GM18519 (cell line): ENCODE data around the gene IL13RA2.

Experiments
- ATAC-seq: cut with Tn5 transposase; IDR thresholded peaks from one replicate; pipeline ENCODE4 v1.9.1; 2021; ENCODE audit warnings: mild to moderate bottlenecking, moderate library complexity; ENCODE audit not compliant: unreplicated experiment, low FRiP score

IL13RA2 gene

DNA sequence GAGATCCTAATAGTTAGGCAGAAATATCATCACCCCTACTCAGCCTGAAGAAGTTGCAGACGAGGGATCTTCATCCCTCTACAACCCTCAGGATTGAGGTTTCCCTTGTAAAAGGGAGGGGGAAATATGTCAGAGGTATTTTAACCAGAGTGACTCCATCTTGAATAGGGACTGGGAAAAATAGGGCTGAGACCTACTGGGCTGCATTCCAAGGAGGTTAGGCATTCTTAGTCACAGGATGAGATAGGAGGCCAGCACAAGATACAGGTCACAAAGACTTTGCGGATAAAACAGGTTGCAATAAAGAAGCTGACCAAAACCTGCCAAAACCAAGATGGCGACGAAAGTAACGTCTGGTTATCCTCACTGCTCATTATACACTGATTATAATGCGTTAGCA, 17.5 kb downstream of the IL13RA2 start:
- no peak for ATAC-seq

DNA sequence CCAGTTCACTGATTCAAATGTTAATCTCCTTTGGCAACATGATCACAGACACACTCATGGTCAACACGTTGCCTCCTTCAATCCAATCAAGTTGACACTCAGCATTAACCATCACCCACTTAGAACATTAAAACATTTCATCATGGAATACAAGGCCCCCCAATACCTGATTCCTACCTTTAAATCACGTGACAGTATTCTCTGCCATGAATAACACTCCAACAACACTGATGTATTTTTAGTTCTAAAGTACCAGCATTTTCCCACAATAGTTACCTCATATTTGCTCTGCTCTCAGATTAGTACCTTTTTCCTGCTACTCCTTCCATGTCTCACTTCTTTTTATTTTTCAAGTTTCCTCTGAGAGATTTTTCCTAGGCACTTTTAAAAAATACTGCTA, 19.6 kb downstream of the IL13RA2 start:
- no peak for ATAC-seq

DNA sequence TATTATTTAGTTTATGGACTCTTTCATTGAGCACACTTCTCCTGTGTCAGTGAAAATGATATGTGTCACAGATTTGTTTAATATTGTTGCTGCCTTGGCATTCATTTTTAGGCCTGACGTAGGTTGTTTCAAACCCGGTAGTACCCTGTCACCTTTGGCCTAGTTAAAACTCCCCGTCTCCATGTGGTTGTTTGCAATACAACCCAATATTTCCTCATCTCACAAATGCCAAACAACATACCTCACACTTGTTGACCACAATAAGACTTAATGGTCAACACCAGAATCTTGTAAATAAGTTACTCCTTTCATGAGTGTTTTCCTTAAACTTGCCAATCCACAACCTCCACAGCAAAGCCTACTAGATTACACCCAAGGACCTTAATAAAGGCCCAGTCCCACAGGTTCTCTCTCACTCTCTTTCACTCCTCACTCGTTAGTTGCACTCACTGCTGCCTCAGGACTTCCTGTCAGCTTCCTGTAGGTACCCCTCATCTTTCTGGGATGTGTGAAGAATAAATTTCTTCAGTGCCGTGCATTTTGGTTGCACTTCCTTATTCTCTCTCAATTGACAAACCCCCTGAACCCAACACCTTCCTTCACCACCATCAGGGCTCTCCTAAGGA, 31.3 kb downstream of the IL13RA2 start:
- ATAC-seq, result no peak

DNA sequence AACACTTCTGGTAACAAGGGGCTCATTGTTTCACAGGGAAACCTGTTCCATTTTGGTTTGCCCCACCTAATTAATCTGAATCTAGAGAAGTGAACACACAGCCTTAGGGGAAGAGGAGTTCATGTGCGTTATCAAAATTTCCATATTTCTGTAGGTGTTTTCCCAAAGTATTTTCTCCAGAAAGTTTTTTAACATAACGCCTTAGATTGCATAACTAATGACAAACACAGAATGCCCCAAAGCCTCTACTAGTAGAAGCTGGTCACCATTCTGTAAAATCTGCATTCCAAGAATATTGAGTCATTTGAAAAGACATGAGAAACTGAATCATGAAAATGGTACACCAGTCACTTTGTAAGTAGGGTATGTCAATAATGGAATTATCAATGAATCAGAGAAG, 41.1 kb downstream of the IL13RA2 start:
- ATAC-seq, result no peak

DNA sequence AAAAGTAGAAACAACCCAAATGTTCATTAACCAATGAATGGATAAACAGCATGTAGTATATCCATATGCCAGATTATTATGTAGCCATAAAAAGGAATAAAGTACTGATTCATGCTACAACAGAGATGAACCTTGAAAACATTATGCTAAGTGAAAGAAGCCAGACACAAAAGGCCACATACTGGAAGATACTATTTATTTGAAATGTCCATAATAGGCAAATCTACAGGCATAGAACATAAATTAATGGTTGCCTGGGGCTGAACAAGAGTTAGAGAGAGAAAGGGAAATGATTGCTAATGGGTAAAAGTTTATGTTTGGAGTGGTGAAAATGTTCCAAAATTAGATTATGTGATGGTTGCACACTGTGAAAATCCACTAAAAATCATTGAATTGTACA, 44.4 kb downstream of the IL13RA2 start:
- no peak for ATAC-seq

DNA sequence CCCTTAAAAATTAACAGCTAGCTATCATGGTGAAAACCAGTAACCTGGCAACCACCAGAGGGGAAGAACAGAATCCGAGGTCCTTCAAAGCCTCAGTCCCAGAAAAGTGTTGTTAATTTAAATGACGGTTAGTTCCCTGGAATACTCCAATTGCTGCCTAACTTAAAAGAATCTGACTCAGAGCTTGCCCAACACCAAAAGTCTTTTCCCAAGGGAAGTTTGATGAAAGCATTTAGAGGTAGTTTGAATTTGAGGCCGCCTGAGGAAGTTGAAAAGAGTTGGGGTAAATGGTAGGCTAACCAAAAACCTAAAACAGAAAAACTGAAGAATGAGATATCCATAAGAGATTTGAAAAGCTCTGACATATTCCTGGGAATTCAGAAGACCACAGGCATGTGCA, 46.6 kb downstream of the IL13RA2 start:
- ATAC-seq, result no peak

DNA sequence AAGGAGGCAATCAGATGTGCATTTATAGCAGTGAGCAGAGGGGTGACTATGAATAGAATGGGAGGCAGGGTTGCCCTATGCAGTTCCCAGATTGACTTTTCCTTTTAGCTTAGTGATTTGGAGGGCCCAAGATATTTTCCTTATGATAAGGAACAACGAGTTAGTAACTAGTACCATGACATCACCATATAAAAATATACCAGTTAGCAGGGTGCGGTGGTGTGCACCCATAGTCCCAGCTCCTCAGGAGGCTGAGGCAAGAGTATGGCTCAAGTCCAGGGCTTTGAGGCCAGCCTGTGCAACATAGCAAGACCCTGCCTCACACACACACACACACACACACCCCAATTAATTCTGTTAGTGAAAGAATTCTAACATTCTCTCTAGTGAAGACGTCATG, 53.0 kb downstream of the IL13RA2 start:
- no peak for ATAC-seq

DNA sequence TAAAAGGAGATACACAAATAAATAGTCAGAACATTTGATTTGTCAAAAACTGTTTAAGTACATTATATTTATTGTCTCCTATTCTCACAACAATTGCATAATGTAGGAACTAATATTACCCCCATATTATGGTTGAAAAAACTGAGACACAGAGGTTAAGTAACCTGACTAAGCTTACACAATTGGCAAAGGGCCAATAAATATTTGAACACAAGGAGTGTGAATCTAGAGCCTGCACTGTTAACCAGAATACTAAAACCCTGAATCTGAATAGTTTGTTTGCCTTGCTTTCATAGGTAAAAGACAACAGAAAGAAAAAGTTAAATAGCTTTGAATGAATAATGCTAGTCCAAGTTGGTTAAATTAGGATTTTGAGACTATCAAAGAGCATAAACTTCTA, 55.2 kb downstream of the IL13RA2 start:
- no peak for ATAC-seq

DNA sequence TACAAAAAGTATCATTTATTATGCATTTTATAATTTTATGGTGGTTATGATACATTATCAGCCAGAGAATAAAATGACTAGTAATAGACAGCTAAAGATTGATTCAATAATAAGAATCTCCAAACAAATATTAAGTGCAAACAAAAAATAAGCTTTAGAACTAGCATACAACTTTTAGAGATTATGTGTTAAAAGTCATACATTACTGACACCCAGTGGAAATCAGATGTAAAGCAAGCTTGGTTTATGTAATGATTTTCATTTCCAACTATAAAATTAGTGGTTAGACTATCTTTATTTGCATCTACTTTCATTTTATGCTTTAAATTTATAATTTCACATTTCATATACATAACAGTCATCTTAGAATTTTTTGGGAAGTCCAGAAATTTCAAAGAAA, 57.7 kb downstream of the IL13RA2 start:
- ATAC-seq, result no peak
